ENCODE measurements around the gene ETV3.

ETV3 gene

DNA sequence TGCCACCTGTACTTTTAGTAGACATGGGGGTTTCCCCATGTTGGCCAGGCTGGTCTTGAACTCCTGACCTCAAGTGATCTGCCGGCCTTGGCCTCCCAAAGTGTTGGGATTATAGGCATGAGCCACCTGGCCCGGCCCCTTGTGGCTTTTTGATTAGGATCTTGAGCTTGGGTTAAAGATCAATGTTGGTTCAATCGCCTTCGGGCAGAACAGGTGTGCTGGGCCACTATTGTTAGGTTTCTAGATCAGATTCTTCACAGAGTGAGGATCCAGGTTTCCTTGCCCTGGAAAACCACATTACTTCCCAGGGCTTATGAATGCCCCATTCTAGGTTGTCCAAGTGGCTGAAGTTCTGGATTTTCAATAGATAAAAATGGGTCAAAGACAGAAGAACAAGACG lies 6.1 kb downstream of the ETV3 start:
- Histone ChIP-seq H3K36me3 (ENCODE audit: control insufficient read depth in 1 of 2, insufficient read depth in 2 of 2, low read length in 2 of 2) (peaks cover 32 to 80% of the 10 kb centered on the region in 2 donors), H3K9ac (ENCODE audit: low read depth in 1 of 2, low read length in 2 of 2) (no peak overlapping the region), H3K9me3 (ENCODE audit: control insufficient read depth in 1 of 2, low read length in 2 of 2) (no peaks in the 10 kb centered on the region), H3K4me3 (ENCODE audit: low read depth in 1 of 2, low read length in 2 of 2) (no peak overlapping the region), H3K27me3 (ENCODE audit: control insufficient read depth in 1 of 2, insufficient read depth in 2 of 2, low read length in 2 of 2) (no peaks in the 10 kb centered on the region), H3K4me1 (ENCODE audit: control insufficient read depth in 1 of 2, insufficient read depth in 2 of 2, low read length in 2 of 2) (peaks cover 33 to 35% of the 10 kb centered on the region in 2 donors), H3K27ac (ENCODE audit: low read depth, low read length) (no peak overlapping the region)

DNA sequence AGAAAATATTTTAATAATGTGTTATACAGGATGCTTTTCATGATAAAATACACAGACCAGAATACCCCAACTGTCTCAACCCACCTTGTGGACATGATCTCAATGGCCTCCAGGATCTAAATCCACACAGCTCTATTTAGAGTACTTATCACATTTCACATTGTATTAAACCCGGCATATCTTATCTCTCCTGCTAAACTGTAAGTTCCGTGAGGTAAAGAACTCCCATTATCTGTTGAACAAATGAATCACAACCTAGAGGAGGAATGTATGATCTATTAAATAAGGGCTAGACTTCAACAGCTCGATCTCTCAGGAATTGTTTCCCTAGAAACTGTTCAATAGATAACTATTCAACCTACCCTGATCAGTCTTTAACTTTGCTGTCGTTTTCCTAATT lies 6.9 kb downstream of the ETV3 start:
- Histone ChIP-seq H3K27ac (ENCODE audit: low read depth, low read length) (no peak overlapping the region), H3K36me3 (ENCODE audit: control insufficient read depth in 1 of 2, insufficient read depth in 2 of 2, low read length in 2 of 2) (peaks cover 32 to 87% of the 10 kb centered on the region in 2 donors), H3K27me3 (ENCODE audit: control insufficient read depth in 1 of 2, insufficient read depth in 2 of 2, low read length in 2 of 2) (no peaks in the 10 kb centered on the region), H3K4me3 (ENCODE audit: low read depth in 1 of 2, low read length in 2 of 2) (no peak overlapping the region), H3K9ac (ENCODE audit: low read depth in 1 of 2, low read length in 2 of 2) (no peak overlapping the region), H3K9me3 (ENCODE audit: control insufficient read depth in 1 of 2, low read length in 2 of 2) (no peaks in the 10 kb centered on the region), H3K4me1 (ENCODE audit: control insufficient read depth in 1 of 2, insufficient read depth in 2 of 2, low read length in 2 of 2) (peaks cover 25 to 27% of the 10 kb centered on the region in 2 donors)

DNA sequence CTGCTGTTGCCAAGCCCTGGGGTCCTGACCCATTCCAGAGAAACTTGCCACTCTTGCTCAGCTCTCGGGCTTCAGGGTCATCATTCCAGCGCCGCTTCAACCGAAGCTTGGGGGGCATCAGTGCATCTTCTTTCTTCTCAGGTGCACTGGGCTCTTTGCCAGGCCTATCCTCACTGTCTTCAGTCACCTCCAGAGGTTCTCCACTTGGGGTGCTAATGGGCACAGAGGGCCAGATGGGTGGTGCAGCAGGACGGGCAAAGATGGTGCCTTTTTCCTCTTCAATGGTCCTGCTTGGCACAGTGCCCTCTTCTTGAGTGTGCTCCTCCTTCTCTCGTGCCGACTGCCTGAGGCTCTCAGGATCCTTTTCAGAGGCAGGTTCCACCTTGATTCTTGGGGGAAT lies 13.3 kb downstream of the ETV3 start:
- Histone ChIP-seq H3K36me3 (ENCODE audit: control insufficient read depth in 1 of 2, insufficient read depth in 2 of 2, low read length in 2 of 2) (peaks cover 28 to 64% of the 10 kb centered on the region in 2 donors), H3K27ac (ENCODE audit: low read depth, low read length) (no peak overlapping the region), H3K4me3 (ENCODE audit: low read depth in 1 of 2, low read length in 2 of 2) (no peak overlapping the region), H3K27me3 (ENCODE audit: control insufficient read depth in 1 of 2, insufficient read depth in 2 of 2, low read length in 2 of 2) (no peaks in the 10 kb centered on the region), H3K9me3 (ENCODE audit: control insufficient read depth in 1 of 2, low read length in 2 of 2) (no peaks in the 10 kb centered on the region), H3K9ac (ENCODE audit: low read depth in 1 of 2, low read length in 2 of 2) (no peak overlapping the region), H3K4me1 (ENCODE audit: control insufficient read depth in 1 of 2, insufficient read depth in 2 of 2, low read length in 2 of 2) (no peaks in the 10 kb centered on the region)

DNA sequence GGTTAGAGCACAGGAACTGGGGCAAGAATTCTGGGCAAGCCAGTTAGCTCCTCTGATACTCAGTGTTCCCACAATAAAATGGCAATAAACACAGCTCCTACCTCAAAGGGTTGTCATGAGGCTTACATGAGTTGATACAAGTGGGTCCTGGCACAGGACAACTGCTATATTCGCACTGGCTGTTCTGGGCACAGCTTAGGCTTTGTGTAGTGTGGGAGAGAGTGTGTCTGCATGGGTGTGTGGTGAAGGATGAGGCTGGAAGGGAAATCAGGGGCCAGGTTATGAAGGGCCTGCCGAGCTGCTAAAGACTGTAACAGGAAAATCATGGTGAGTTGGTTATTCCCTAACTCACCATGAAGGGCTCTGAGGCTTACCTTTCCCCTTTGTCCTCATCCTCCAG lies 18.7 kb downstream of the ETV3 start:
- Histone ChIP-seq H3K9me3 (ENCODE audit: control insufficient read depth in 1 of 2, low read length in 2 of 2) (no peaks in the 10 kb centered on the region), H3K27ac (ENCODE audit: low read depth, low read length) (no peak overlapping the region), H3K9ac (ENCODE audit: low read depth in 1 of 2, low read length in 2 of 2) (no peak overlapping the region), H3K4me3 (ENCODE audit: low read depth in 1 of 2, low read length in 2 of 2) (no peak overlapping the region), H3K4me1 (ENCODE audit: control insufficient read depth in 1 of 2, insufficient read depth in 2 of 2, low read length in 2 of 2) (no peaks in the 10 kb centered on the region), H3K27me3 (ENCODE audit: control insufficient read depth in 1 of 2, insufficient read depth in 2 of 2, low read length in 2 of 2) (no peaks in the 10 kb centered on the region), H3K36me3 (ENCODE audit: control insufficient read depth in 1 of 2, insufficient read depth in 2 of 2, low read length in 2 of 2) (peaks cover 12 to 18% of the 10 kb centered on the region in 2 donors)

DNA sequence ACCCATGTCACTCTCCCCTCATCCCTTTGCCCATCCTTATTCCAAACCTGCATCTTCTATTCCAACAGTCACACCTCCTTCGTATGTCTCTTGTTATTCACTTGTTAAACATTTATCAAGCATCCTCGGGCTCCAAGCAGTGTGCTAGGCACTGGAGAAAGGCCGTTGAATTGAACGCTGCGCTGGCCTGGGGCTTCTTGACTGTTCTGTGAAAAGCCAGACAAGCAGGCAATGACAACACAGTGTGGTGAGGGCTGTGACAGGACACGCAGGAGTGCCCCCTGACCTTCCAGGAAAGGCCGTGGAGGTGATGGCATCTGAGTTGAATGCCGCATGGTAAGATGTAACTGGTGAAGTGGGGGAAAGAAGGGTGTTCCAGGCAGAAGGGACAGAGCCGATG lies 19.2 kb downstream of the ETV3 start:
- no peak overlapping the region for H3K27ac ChIP-seq (ENCODE audit: low read depth, low read length)
- H3K9ac ChIP-seq (ENCODE audit: low read depth in 1 of 2, low read length in 2 of 2) = no peak overlapping the region
- no peaks in the 10 kb centered on the region for H3K27me3 ChIP-seq (ENCODE audit: control insufficient read depth in 1 of 2, insufficient read depth in 2 of 2, low read length in 2 of 2)
- H3K4me1 ChIP-seq (ENCODE audit: control insufficient read depth in 1 of 2, insufficient read depth in 2 of 2, low read length in 2 of 2) = no peaks in the 10 kb centered on the region
- H3K36me3 ChIP-seq (ENCODE audit: control insufficient read depth in 1 of 2, insufficient read depth in 2 of 2, low read length in 2 of 2) = peaks cover 12 to 15% of the 10 kb centered on the region in 2 donors
- H3K4me3 ChIP-seq (ENCODE audit: low read depth in 1 of 2, low read length in 2 of 2) = no peak overlapping the region
- H3K9me3 ChIP-seq (ENCODE audit: control insufficient read depth in 1 of 2, low read length in 2 of 2) = no peaks in the 10 kb centered on the region

DNA sequence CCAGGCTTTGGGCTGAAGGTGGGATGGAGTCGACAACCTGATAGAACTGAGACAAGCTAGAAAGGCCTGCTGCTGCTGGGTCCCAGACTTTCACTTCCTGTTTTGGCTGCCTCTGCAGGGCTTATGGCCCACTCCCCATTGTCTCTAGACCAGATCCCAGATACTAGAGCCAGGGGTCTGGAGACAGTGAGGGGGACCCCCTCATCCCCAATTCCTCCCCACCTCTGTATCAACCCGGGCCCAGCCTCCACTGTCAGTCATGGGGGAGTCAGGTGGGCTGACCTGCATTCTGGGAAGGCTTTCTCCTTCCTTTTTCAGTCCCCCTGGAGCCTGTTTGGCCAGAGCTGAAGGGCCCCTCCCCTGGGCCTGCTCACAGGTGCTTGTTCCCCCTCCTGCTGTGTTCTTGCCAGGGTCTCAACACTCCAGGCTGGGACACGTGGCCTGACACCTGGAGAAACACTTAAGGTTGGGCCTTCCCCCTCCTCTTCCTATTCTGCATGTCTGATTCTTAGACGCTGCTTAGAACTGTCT lies 20.6 kb downstream of the ETV3 start:
- no peaks in the 10 kb centered on the region for H3K4me1 ChIP-seq (ENCODE audit: control insufficient read depth in 1 of 2, insufficient read depth in 2 of 2, low read length in 2 of 2)
- no peaks in the 10 kb centered on the region for H3K9me3 ChIP-seq (ENCODE audit: control insufficient read depth in 1 of 2, low read length in 2 of 2)
- H3K4me3 ChIP-seq (ENCODE audit: low read depth in 1 of 2, low read length in 2 of 2) = no peak overlapping the region
- H3K9ac ChIP-seq (ENCODE audit: low read depth in 1 of 2, low read length in 2 of 2) = no peak overlapping the region
- H3K36me3 ChIP-seq (ENCODE audit: control insufficient read depth in 1 of 2, insufficient read depth in 2 of 2, low read length in 2 of 2) = peaks cover 2 to 3% of the 10 kb centered on the region in 2 donors
- no peak overlapping the region for H3K27ac ChIP-seq (ENCODE audit: low read depth, low read length)
- peaks cover 1 to 5% of the 10 kb centered on the region in 2 donors for H3K27me3 ChIP-seq (ENCODE audit: control insufficient read depth in 1 of 2, insufficient read depth in 2 of 2, low read length in 2 of 2)

DNA sequence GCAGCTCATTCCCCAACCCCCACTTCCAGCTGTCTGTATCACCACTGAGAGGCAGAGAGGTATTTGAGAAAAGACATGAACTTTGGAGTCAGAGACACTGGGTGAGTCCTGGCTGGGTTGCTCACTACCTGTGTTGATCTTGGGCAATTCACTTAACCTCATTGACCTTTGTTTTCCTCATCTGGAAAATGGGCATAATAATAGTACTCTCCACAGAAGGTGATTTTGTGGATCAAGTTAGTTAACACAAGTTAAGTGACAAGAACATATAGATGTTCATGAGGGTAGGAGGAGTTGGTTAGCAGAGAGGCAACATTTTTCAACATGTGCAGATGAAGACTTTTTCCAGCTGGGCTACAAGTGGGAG lies 21.5 kb downstream of the ETV3 start:
- Histone ChIP-seq H3K4me3 (ENCODE audit: low read depth in 1 of 2, low read length in 2 of 2) (no peak overlapping the region), H3K36me3 (ENCODE audit: control insufficient read depth in 1 of 2, insufficient read depth in 2 of 2, low read length in 2 of 2) (peaks cover 0 to 3% of the 10 kb centered on the region in 2 donors), H3K27me3 (ENCODE audit: control insufficient read depth in 1 of 2, insufficient read depth in 2 of 2, low read length in 2 of 2) (peaks cover 4 to 9% of the 10 kb centered on the region in 2 donors), H3K9ac (ENCODE audit: low read depth in 1 of 2, low read length in 2 of 2) (no peak overlapping the region), H3K27ac (ENCODE audit: low read depth, low read length) (no peak overlapping the region), H3K4me1 (ENCODE audit: control insufficient read depth in 1 of 2, insufficient read depth in 2 of 2, low read length in 2 of 2) (no peaks in the 10 kb centered on the region), H3K9me3 (ENCODE audit: control insufficient read depth in 1 of 2, low read length in 2 of 2) (no peaks in the 10 kb centered on the region)

DNA sequence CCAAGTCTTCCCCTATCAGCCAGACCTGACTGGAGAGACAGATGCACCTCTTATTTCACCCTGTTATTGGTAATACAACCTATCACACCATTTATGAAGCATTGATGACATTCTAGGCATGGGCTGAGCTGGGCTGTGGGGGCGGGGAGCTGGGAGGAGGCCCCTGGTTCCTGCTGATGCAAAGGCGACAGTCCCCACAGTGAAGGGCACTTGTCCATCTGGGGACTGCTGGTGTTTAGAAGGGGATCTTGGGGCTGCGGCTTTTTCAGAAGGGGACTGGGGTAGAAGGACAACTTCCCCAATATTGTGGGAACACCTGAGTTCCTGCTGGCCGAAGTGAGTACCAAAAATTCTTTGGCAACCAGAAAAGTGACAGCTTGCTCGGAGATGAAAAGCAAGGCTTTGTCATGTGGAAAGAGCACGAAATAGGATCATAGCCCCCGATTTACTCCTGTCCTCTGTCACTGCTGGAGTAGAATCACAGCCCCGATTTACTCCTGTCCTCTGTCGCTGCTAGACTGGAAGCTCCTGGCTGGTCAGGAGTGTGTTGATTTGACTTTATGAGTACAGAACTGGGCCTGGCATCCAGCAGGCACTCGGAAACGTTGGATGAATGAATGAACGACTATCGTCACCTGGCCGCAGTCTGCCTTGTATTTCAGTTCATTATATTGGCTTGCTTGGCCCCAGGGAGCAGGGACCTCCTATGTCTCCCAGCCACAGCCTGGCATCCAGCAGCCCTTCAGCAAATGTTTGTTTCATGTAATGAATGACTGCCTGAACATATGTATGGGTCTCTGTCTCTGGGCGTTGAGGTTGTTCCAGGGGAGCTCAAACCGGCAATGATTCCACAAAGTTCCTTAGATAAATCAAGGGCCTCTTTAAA lies 22.1 kb downstream of the ETV3 start:
- Histone ChIP-seq H3K9ac (ENCODE audit: low read depth in 1 of 2, low read length in 2 of 2) (no peak overlapping the region), H3K4me1 (ENCODE audit: control insufficient read depth in 1 of 2, insufficient read depth in 2 of 2, low read length in 2 of 2) (no peaks in the 10 kb centered on the region), H3K27ac (ENCODE audit: low read depth, low read length) (no peak overlapping the region), H3K9me3 (ENCODE audit: control insufficient read depth in 1 of 2, low read length in 2 of 2) (no peaks in the 10 kb centered on the region), H3K4me3 (ENCODE audit: low read depth in 1 of 2, low read length in 2 of 2) (no peak overlapping the region), H3K36me3 (ENCODE audit: control insufficient read depth in 1 of 2, insufficient read depth in 2 of 2, low read length in 2 of 2) (peaks cover 0 to 3% of the 10 kb centered on the region in 2 donors), H3K27me3 (ENCODE audit: control insufficient read depth in 1 of 2, insufficient read depth in 2 of 2, low read length in 2 of 2) (peaks cover 4 to 9% of the 10 kb centered on the region in 2 donors)

DNA sequence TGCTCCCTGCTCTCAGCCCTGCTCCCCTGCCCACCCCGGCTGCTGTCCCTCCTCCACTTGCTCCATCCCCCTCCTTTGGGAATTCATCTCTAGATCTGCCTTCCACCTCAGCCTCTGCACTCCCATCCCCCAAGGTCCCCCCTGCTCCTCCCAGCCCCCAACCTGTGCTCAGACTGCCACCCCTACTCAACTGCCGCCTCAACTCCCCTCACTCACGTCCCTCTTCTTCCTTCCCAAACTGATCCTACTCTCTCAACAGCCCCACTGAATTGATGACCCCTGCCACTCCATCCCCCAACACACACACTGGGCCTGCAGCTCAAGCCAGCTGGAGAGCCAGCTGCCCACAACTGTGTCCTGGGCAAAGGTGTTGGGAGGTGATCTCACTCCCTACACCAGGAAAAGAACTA lies 22.8 kb downstream of the ETV3 start:
- no peaks in the 10 kb centered on the region for H3K36me3 ChIP-seq (ENCODE audit: control insufficient read depth in 1 of 2, insufficient read depth in 2 of 2, low read length in 2 of 2)
- no peak overlapping the region for H3K9ac ChIP-seq (ENCODE audit: low read depth in 1 of 2, low read length in 2 of 2)
- H3K4me3 ChIP-seq (ENCODE audit: low read depth in 1 of 2, low read length in 2 of 2) = no peak overlapping the region
- H3K9me3 ChIP-seq (ENCODE audit: control insufficient read depth in 1 of 2, low read length in 2 of 2) = no peaks in the 10 kb centered on the region
- H3K4me1 ChIP-seq (ENCODE audit: control insufficient read depth in 1 of 2, insufficient read depth in 2 of 2, low read length in 2 of 2) = no peaks in the 10 kb centered on the region
- peaks cover 4 to 9% of the 10 kb centered on the region in 2 donors for H3K27me3 ChIP-seq (ENCODE audit: control insufficient read depth in 1 of 2, insufficient read depth in 2 of 2, low read length in 2 of 2)
- no peak overlapping the region for H3K27ac ChIP-seq (ENCODE audit: low read depth, low read length)

DNA sequence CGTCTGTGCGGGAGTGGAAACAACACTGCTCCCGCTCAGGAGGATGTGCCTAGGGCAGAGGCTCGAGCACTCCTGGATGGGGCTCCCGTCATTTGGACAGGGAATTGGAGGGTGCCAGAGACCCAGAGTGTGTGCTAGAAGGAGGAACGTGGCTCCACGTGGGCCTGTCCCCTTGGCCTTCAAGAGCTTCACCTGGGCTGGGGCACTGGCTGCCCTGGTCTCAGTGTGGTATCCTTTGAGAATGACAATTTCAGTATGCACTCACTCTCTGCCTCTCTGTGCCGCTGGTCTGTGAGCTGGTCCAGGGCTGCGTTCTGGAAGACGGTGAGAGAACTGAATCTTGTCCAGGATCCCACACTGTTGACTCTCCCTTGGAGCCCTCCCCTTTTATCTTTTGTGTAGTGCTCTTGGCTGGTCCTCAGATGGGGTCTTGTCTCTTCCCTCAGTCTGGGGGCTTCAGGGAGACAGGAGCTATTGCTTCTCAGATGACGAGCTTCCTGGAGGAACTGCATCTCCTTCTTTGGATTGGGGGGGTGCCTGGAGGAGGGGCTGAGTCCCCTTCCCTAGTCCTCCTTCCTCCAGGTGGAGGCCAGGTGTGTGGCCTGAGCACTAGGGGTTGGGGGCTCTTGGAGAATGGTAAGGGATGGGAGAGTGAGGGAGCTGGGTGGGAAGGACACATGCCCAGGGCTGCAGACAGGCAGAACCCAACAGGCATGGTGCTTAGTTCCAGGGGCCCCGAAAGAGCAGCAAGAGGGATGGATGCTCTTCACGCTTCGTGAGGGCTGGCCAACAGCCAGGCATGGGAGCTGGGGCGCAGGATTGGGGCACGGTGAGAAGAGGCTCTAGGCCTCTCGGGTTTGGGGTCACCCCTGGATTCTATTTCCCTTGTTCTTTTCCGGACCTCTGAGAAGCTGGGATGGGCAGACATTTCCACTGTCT lies 23.7 kb downstream of the ETV3 start:
- peaks cover 9% of the 10 kb centered on the region in 2 donors for H3K27me3 ChIP-seq (ENCODE audit: control insufficient read depth in 1 of 2, insufficient read depth in 2 of 2, low read length in 2 of 2)
- H3K9ac ChIP-seq (ENCODE audit: low read depth in 1 of 2, low read length in 2 of 2) = no peak overlapping the region
- no peaks in the 10 kb centered on the region for H3K4me1 ChIP-seq (ENCODE audit: control insufficient read depth in 1 of 2, insufficient read depth in 2 of 2, low read length in 2 of 2)
- H3K27ac ChIP-seq (ENCODE audit: low read depth, low read length) = no peak overlapping the region
- H3K4me3 ChIP-seq (ENCODE audit: low read depth in 1 of 2, low read length in 2 of 2) = no peak overlapping the region
- no peaks in the 10 kb centered on the region for H3K36me3 ChIP-seq (ENCODE audit: control insufficient read depth in 1 of 2, insufficient read depth in 2 of 2, low read length in 2 of 2)
- no peaks in the 10 kb centered on the region for H3K9me3 ChIP-seq (ENCODE audit: control insufficient read depth in 1 of 2, low read length in 2 of 2)

Data from duodenal mucosa (tissue), 2 donors.